Stimulated activated CD8-positive, alpha-beta memory T cell treated with anti-CD3 and anti-CD28 coated beads, Interleukin-15, amount 100 ng/mL, for 48 hours (primary cell): ENCODE results near the gene HS6ST2.
"Not testable (repeated sequence)": the region's sequence is repeated elsewhere in the genome, so short reads cannot be mapped to it uniquely, and the experiment has no call there.

Source experiments
- DNase-seq, 2 donors: peaks; one replicate each; pipeline ENCODE4 v3.0.0-alpha.2; 2020; ENCODE audit warnings: low read depth in 2 of 2

The HS6ST2 gene

GRCh38 chrX:132940727-132941327 lies 17.6 kb downstream of the HS6ST2 start:
- DNase-seq, result no peak

DNA sequence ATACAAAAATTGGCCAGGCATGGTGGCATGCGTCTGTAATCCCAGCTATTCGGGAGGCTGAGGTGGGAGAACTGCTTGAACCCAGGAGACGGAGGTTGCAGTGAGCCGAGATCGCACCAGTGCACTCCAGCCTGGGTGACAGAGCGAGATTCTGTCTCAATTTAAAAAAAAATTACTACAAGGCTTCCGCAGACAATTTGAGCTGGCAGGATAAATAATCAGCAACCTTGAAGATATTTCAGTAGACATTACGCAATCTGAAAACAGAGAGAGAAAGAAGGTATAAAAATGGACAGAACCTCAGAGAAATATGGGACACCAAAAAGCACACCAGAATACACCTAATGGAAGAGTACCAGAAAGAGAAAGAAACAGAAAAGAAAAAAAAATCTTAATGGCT lies 25.3 kb downstream of the HS6ST2 start:
- no peak for DNase-seq

DNA sequence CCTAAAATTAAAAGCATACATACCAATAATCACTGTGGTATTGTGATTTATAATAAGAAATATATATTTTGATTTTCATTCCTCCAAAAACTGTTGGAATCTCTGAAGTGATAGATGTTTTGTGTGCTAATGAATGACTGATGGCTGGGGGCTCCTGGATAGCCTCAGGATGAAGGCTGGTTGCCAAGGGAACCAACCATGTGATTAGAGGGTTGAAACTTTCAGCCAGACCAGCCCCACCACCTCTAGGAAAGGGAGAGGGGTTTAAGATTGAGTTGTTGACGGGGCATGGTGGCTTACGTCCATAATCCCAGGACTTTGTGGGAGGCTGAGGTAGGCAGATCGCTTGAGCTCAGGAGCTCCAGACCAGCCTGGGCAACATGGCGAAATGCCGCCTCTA lies 34.0 kb downstream of the HS6ST2 start:
- no peak for DNase-seq

- no peak for DNase-seq
Observed at GRCh38 chrX:132918523-132918922, 39.9 kb downstream of the HS6ST2 start.

DNA sequence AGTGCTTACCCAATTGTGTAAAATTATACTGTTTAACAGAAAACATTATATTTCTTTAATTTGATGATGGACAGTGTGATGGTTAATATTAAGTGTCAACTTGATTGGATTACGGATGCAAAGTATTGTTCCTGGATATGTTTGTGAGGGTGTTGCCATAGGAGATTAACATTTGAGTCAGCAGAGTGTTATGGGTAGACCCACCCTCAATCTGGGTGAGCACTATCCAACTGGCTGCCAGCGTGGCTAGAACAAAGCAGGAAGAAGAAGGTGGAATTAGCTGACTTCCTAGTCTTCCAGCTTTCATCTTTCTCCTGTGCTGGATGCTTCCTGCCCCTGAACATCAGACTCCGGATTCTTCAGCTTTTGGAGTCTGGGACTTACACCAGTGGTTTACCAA lies 42.1 kb downstream of the HS6ST2 start:
- no peak for DNase-seq

GRCh38 chrX:132909643-132910042 lies 48.8 kb downstream of the HS6ST2 start:
- DNase-seq, result no peak

GRCh38 chrX:132908891-132909290 lies 49.5 kb downstream of the HS6ST2 start:
- no peak for DNase-seq

- DNase-seq, result no peak
Observed at GRCh38 chrX:132900633-132901293, 57.7 kb downstream of the HS6ST2 start.

- no peak for DNase-seq
Observed at GRCh38 chrX:132887569-132887968, 70.9 kb downstream of the HS6ST2 start.

GRCh38 chrX:132883358-132883915 lies 75.0 kb downstream of the HS6ST2 start:
- no peak for DNase-seq

- DNase-seq, result not testable (repeated sequence)
Observed at GRCh38 chrX:132880753-132881152, 77.7 kb downstream of the HS6ST2 start.

GRCh38 chrX:132877954-132878536 lies 80.4 kb downstream of the HS6ST2 start:
- no peak for DNase-seq

GRCh38 chrX:132876523-132877338 lies 81.7 kb downstream of the HS6ST2 start:
- DNase-seq, result no peak

DNA sequence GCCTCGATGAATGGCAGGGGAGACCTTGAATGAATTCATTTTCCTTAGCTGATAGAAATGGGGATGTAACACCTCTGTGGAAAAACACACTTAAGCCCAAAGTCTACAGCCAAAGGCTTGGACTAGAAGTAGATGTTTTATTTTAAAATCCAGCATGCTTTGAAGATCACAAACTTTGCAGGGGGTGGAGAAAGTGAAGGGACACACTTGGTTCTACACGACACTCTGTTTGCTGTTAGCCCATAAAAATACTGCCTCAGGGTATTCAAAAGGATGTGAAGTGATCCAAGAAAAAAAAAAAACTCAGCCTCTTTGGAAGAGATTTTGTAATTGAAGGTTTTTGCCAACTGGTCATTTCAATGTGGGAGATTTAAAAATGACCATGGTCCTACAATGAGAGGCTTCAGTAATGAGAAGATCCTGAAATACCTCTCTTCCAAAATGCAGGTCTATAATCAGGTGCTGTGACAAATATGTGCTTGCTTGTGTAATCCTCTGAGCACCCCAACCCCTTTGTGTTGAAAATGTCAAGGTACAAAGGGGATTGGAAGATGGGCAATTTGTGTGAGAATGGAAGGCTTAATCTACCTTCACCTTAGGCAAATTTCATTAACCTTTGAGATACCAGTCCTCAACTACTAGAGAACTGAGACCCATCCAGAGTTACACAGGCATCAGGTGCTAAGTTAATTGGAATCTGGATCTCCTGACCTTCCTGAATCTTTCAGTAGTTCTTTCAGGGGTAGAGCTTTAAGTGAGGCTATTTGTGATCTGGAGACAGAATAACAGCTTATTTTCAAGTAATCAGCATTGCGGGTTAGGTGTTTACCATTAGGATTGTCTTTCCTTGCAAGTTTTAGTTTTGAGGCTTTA lies 82.5 kb downstream of the HS6ST2 start:
- DNase-seq, result no peak

- DNase-seq, result no peak
Observed at GRCh38 chrX:132862562-132862961, 95.9 kb downstream of the HS6ST2 start.

- no peak for DNase-seq
Observed at GRCh38 chrX:132861076-132861475, 97.4 kb downstream of the HS6ST2 start.

DNA sequence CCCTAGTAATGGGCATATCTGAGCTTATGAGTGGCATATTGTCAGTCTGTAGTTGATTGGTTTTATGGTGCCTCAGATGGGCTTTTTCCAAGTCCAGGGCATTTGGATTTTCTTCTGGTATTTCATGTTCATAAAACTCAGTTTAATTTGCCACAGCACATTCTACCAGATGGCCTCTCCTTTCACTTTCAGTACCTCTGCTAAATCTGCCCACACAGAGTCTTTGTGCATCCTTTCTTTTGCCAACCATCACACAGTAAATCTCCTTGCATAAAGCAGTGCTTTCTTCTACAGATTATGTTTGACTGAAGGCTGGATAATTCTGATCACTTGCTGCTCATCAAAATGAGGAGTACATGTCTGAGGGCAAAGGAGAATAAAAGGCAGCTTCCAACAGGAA lies 98.2 kb downstream of the HS6ST2 start:
- no peak for DNase-seq

DNA sequence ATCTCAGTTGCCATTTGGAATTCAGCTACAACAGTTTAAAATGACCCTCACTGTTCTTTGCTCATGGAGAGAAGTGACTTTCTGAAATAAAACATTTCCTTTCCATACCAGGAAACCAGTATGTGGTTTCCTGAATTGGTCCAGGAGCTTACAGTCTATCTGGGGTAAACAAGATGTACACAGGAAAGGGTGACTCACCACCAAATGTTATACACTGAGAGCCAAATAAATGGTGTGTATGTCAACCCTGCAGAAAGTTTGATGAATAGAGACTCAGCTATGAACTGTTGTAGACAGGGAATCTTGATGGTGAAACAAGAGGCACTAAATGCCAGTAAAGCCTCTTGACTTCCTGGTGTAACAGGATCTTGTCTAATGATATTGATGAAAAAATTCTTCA lies 100.4 kb downstream of the HS6ST2 start:
- DNase-seq, result no peak

DNA sequence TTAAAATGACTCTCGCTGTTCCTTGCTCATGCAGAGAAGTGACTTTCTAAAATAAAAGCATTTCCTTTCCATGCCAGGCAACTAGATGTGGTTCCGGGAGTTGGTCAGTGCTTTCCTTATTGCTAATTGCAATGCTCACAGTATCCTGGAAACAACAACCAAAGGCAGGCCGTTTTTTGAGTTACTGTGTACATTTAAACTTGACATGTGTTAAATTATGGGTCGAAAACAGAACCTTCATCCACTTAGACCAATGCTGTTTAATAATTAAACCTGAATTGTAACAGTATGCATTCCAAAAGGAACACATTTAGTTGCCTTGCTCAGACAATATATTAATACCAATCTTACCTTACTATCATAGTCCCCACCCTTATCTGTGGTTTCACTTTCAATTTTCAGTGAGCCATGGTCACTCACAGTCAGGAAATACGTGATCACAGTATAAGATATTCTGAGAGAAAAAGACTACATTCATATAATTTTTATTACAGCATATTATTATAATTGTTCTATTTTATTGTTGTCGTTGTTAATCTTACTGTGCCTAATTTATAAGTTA lies 102.6 kb downstream of the HS6ST2 start:
- no peak for DNase-seq

DNA sequence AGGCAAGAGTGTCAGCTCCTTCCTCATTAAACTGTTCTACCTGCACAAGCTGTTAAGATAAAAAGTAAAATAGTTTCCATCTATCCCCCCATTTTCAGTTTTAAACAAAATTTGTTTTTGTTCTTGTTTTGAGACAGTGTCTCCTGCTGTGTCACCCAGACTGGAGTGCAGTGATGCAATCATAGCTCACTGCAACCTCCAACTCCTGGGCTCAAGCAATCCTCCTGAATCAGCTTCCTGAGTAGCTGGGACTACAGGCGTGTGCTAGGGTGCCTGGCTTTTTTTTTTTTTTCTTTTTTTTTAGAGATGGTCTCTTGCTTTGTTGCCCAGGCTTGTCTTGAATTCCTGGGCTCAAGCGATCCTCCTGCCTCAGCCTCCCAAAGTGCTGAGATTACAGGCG lies 105.4 kb downstream of the HS6ST2 start:
- no peak for DNase-seq
